IPS-18c (cell line): Measurements from ENCODE around the gene RAB3C.
"Not testable (repeated sequence)": the region's sequence is repeated elsewhere in the genome, so short reads cannot be mapped to it uniquely, and the experiment has no call there.

Source experiments
- H3K4me3 ChIP-seq: 2 replicates; pipeline ENCODE4 v1.7.0; 2013; ENCODE audit warnings: low read depth, mild to moderate bottlenecking, low read length, moderate library complexity; ENCODE audit not compliant: insufficient read depth
- H3K9me3 ChIP-seq: one replicate; pipeline ENCODE4 v1.6.1; 2013; ENCODE audit warnings: mild to moderate bottlenecking, low read length, moderate library complexity; ENCODE audit not compliant: control insufficient read depth, insufficient read depth

RAB3C gene, protein sequence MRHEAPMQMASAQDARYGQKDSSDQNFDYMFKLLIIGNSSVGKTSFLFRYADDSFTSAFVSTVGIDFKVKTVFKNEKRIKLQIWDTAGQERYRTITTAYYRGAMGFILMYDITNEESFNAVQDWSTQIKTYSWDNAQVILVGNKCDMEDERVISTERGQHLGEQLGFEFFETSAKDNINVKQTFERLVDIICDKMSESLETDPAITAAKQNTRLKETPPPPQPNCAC

DNA sequence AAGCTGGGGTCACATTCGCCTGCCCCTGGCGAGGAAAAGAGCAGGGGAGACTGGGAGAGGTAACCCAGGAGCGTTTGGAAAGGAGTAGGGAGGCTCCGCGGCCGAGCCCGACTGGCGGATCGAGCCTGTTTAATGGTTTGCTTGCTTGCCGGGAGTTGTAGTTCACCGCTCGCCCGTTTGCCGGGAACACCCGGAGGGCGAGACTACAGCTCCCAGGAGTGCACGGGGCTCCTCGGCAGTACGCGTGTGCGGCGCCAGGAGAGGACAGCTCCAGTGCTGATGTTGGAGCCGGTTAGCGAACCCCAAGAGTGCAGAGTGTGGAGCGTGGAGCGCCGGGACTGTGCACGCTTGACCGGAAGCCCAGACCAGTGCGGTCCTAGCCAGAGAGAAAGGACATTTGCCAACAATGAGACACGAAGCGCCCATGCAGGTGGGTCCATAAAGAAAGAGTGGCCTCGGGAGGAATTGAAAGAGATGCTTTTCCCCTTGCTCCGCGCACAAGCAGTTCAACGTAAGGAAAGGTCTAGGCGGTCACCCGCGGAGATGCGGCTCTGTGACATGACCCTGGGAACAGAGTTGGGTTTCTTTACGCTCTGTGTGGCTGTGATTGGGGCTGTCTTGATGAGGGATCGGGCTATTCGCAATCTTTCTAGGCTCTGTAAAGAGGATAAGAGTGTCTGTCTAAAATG, at the start of gene RAB3C:
Gene RAB3C, plus strand, starts transcription at position 273 of the 689 bp plus-strand sequence. Its CDS starts 134 bp downstream, at position 407.
- Histone ChIP-seq H3K9me3 (no peaks in the 10 kb centered on the region), H3K4me3 (peak within 1 kb of the TSS; percentile 82)

DNA sequence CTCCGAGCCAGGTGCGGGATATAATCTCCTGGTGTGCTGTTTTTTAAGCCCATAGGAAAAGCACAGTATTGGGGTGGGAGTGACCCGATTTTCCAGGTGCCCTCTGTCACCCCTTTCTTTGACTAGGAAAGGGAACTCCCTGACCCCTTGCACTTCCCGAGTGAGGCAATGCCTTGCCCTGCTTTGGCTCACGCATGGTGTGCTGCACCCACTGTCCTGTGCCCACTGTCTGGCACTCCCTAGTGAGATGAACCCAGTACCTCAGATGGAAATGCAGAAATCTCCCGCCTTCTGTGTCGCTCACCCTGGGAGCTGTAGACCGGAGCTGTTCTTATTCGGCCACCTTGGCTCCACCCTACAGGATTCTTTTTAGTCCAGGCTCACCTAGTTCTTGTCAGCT, 40.9 kb upstream of the RAB3C start:
- not testable (repeated sequence) for H3K4me3 ChIP-seq, H3K9me3 ChIP-seq

DNA sequence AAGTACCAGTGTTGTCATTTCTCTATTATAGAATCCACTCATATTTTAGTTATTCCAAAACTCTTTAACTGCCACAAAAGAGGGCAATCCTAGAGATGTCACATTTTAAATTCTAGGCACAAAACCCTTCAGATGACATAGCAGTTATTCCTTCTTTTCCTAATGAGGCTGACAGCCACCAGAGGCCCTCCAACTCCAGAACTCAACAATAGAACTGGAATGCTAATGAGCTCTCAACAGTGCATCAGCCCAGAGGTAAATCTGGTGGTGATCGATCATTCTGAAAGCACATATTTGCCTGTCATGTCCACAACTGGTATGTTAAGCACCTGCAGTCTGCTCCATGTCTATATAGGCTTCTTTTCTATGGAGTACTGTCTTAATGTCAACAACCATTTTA, 40.2 kb upstream of the RAB3C start:
- H3K4me3 ChIP-seq: no peak overlapping the region

GRCh38 chr5:58543723-58544122, 39.2 kb upstream of the RAB3C start:
- Histone ChIP-seq H3K9me3 (no peaks in the 10 kb centered on the region), H3K4me3 (no peak overlapping the region)

More for the DNA sequence above, 40.2 kb upstream of the RAB3C start:
- no peaks in the 10 kb centered on the region for H3K9me3 ChIP-seq

DNA sequence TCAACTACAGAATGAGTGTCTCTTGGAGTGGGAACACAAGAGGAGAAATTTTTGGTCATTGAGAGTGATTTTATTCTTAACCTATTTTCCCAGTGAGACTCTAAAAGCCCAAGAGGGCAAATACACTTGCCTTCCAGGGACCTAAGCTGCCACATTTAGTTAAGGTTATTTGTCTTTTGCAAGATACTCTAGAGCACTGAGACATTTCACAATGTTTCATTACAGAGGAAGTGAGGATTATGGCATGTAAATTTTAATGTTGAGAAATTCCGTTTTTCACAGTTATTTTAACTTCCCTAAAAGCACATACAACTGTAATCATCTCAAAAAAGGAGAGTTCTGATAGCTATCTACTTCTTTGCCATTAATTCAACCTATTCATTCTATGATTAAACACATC, 38.7 kb upstream of the RAB3C start:
- no peaks in the 10 kb centered on the region for H3K9me3 ChIP-seq
- H3K4me3 ChIP-seq: no peak overlapping the region

DNA sequence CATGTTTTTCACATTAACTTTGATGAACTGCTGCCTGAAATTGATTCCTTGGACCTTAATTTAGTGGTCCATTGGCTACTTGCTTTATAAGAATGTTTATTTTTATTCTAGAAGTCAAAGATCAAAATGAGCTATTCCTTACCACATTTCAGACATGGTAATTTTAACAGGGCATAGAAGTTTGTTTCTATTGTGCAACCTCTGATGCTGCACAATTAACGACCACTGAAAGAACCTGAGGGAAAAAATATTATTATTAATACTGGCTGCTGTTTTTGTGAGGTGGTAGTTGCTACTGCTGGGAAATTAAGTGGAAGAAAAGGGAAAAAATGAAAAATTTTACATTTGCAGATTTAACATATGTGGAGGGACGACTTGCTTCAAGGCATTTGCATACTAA, 37.9 kb upstream of the RAB3C start:
- no peaks in the 10 kb centered on the region for H3K9me3 ChIP-seq
- H3K4me3 ChIP-seq: no peak overlapping the region

DNA sequence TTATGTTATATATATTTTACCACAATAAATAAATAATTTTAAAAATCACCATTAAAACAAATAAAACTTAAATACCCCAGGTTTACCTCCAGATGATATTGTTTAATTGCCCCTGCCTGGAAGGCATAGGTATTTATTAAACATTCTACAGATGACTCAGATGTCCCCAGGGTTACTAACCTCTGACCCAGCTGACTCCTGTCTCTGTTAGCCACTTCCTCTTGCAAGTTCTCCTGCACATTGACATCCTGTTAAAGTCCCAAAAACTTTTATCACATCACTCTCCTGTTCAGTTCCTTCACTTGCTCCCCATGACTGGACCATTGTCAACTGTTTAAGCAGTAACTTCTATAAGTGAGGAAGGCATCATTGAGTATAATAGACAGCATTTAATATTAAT, 37.0 kb upstream of the RAB3C start:
- Histone ChIP-seq H3K4me3 (no peak overlapping the region), H3K9me3 (no peaks in the 10 kb centered on the region)

- Histone ChIP-seq H3K4me3 (no peak overlapping the region), H3K9me3 (no peaks in the 10 kb centered on the region)
Observed at GRCh38 chr5:58548068-58548467, 34.8 kb upstream of the RAB3C start.

GRCh38 chr5:58551492-58551891, 31.4 kb upstream of the RAB3C start:
- H3K4me3 ChIP-seq: no peak overlapping the region

DNA sequence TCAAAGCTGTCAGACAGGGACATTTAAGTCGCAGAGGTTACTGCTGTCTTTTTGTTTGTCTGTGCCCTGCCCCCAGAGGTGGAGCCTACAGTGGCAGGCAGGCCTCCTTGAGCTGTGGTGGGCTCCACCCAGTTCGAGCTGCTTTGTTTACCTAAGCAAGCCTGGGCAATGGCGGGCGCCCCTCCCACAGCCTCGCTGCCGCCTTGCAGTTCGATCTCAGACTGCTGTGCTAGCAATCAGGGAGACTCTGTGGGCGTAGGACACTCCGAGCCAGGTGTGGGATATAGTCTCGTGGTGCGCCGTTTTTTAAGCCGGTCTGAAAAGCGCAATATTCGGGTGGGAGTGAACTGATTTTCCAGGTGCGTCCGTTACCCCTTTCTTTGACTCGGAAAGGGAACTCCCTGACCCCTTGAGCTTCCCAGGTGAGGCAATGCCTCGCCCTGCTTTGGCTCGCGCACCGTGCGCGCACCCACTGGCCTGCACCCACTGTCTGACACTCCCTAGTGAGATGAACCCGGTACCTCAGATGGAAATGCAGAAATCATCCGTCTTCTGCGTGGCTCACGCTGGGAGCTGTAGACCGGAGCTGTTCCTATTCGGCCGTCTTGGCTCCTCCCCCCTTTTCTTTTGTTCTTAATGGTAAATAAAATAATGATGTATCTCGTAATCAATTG, 25.1 kb upstream of the RAB3C start:
- peak overlapping the region; percentile 20; the same call in 1 of the 2 replicates for H3K4me3 ChIP-seq
- H3K9me3 ChIP-seq: not testable (repeated sequence)

More at GRCh38 chr5:58551492-58551891, 31.4 kb upstream of the RAB3C start:
- no peaks in the 10 kb centered on the region for H3K9me3 ChIP-seq

DNA sequence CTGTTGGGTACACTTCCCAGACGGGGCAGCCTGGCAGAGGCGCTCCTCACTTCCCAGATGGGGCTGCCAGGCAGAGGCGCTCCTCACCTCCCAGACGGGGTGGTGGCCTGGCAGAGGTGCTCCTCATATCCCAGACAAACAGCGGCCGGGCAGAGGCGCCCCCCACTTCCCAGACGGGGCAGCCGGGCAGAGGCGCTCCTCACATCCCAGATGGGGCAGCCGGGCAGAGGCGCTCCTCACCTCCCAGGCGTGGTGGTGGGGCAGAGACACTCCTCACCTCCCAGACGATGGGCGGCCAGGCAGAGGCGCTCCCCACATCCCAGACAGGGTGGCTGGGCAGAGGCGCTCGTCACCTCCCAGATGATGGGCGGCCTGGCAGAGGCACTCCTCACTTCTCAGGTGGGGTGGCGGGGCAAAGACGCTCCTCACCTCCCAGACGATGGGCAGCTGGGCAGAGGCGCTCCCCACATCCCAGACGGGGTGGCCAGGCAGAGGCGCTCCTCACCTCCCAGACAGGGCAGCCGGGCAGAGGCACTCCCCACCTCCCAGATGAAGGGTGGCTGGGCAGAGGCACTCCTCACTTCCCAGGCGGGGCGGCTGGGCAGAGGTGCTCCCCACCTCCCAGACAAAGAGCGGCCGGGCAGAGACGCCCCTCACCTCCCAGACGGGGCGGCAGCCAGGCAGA, 19.7 kb upstream of the RAB3C start:
- H3K9me3 ChIP-seq, H3K4me3 ChIP-seq: not testable (repeated sequence)

- H3K9me3 ChIP-seq, H3K4me3 ChIP-seq: not testable (repeated sequence)
Observed at GRCh38 chr5:58564043-58564832, 18.6 kb upstream of the RAB3C start.

- Histone ChIP-seq H3K9me3 (peaks cover 5% of the 10 kb centered on the region), H3K4me3 (no peak overlapping the region)
Observed at GRCh38 chr5:58565033-58565432, 17.8 kb upstream of the RAB3C start.

- Histone ChIP-seq H3K9me3 (no peaks in the 10 kb centered on the region), H3K4me3 (no peak overlapping the region)
Observed at GRCh38 chr5:58571501-58571900, 11.4 kb upstream of the RAB3C start.

GRCh38 chr5:58572973-58573372, 9.9 kb upstream of the RAB3C start:
- H3K9me3 ChIP-seq, H3K4me3 ChIP-seq: not testable (repeated sequence)

GRCh38 chr5:58579781-58580180, 3.1 kb upstream of the RAB3C start:
- H3K4me3 ChIP-seq: no peak overlapping the region
- H3K9me3 ChIP-seq: no peaks in the 10 kb centered on the region
